ENCODE results near the gene EPO.
"Not testable (repeated sequence)": the region's sequence is repeated elsewhere in the genome, so short reads cannot be mapped to it uniquely, and the experiment has no call there.

Gene EPO

DNA sequence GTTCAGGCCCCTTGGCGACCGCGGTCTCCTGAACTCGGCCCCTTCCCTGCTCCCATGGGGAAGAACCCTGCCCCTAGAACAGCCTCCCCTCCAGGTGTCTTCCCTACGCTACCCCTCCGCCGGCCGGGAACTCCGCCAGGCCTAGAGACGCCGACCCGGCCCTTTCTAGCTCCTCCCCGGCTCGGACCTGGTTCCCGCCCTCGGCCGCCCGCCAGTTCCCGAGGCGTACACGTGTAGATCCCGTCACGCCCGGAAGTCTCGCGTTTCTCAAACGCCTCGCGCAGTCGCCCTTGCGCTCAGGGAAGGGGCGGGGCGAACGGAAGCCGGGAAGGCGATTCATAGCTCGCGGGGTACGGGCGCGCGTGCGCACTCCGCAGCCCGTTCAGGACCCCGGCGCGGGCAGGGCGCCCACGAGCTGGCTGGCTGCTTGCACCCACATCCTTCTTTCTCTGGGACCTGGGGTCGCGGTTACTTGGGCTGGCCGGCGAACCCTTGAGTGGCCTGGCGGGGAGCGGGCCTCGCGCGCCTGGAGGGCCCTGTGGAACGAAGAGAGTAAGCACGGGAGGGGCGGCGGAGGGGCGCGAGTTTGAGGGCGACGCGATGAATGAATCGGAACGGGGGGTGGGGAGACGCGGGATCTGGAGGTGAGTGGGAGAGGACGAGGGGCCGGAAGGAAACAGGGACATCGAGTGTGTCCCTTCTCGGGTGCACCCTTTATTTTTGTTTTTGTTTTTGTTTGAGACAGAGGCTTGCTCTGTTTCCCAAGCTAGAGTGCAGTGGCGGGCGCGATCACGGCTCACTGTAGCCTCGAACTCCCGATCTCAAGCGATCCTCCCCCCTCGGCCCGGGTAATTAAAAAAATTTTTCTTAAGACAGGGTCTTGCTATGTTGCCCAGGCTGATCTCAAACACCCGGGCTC lies 14.3 kb upstream of the EPO start, which contains the start of gene POP7:
Gene POP7 (plus strand): TSS at position 369 of the 919 bp plus-strand sequence. CDS start 710 bp downstream, outside the sequence.
- DNase-seq = peak; percentile 89

- DNase-seq = no peak
Observed at GRCh38 chr7:100706672-100707311, 13.5 kb upstream of the EPO start.

DNA sequence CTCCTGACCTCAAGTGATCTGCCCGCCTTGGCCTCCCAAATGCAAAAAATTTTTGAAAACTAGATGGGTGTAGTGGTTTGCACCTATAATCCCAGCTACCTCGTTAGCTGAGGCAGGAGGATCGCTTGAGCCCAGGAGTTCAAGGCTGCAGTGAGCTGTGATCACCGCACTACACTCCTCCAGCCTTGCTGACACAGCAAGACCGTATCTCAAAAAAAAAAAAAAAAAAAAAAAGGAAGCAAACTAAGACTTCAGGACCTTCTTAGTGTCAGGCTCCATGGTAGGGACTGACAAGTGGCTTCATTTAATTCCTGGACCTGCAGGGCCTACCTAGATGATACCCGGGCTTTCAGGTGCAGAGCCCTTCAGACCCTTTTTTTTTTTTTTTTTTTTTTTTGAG lies 11.9 kb upstream of the EPO start:
- DNase-seq = no peak

GRCh38 chr7:100710452-100710851 lies 9.8 kb upstream of the EPO start:
- DNase-seq = no peak

DNA sequence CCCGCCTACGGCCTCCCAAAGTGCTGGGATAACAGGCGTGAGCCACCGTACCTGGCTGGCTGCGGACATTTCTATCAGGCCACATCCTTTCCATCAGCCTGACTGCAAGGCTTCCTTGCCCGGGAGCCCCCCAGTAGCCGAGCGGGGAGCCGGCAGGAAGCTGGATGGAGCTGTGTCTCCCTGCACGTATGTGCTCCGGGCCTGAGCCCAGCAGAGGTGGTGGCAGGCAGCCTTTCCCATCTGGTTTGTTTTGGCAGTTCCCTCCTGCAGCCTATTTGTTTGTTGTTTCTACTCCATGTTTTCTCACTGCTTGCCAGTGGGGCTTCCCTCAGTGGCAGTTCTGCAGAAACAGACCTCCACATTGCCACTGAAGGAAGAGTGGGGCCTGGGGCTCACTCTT lies 8.9 kb upstream of the EPO start:
- no peak for DNase-seq

- DNase-seq = no peak
Observed at GRCh38 chr7:100714725-100715124, 5.5 kb upstream of the EPO start.

DNA sequence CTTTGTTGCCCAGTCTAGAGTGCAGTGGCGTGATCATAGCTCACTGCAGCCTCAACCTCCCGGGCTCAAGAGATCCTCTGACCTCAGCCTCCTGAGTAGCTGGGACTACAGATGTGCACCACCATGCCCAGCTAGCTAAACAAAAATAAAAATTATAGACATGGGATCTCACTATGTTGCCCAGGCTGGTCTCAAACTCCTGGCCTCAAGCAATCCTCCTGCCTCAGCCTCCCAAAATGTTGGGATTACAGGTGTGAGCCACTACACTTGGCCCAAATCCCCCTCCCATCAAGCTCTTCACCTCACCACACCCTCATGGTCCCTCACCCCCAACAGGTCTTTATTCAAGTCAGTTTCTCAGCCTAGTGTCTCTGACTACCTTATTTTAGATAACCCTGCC lies 3.2 kb upstream of the EPO start:
- not testable (repeated sequence) for DNase-seq

- DNase-seq = no peak
Observed at GRCh38 chr7:100719523-100720278, 567 bp upstream of the EPO start.

- DNase-seq = no peak
Observed at GRCh38 chr7:100720671-100721504, 620 bp downstream of the EPO start.

DNA sequence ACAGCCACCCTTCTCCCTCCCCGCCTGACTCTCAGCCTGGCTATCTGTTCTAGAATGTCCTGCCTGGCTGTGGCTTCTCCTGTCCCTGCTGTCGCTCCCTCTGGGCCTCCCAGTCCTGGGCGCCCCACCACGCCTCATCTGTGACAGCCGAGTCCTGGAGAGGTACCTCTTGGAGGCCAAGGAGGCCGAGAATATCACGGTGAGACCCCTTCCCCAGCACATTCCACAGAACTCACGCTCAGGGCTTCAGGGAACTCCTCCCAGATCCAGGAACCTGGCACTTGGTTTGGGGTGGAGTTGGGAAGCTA lies 1.2 kb downstream of the EPO start:
- DNase-seq = no peak

- no peak for DNase-seq
Observed at GRCh38 chr7:100722480-100723212, 2.4 kb downstream of the EPO start.

DNA sequence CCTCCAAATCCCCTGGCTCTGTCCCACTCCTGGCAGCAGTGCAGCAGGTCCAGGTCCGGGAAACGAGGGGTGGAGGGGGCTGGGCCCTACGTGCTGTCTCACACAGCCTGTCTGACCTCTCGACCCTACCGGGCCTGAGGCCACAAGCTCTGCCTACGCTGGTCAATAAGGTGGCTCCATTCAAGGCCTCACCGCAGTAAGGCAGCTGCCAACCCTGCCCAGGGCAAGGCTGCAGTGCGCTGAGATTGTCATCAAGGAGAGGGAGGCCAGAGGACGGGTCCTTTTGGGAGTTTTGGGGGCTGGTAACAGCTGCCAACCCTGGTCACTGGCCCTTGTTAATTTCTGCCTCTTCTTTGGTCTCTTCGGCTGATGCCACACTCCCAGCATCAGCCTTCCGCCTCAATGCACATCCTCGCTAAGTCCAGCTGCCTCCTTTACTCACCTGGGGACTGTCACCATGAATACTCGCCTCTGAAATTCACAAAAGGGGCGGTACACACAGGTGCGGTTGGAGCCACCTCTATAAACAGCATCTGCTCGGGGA lies 3.5 kb downstream of the EPO start:
- no peak for DNase-seq

DNA sequence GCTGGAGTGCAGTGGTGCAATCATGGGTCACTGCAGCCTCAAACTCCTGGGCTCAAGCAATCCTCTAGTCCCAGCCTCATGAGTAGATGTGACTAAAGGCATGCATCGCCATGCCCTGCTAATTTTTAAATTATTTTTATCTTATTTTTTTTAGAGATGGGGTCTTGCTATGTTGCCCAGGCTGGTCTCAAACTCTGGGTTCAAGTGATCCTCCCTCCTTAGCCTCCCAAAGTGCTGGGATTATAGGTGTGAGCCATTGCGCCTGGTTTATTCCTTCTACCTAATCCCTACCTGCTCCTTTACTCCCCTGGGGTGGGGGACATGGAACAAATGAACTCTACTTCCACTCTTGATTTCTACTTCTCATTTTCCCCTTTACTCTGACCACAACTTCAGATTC lies 4.1 kb downstream of the EPO start:
- not testable (repeated sequence) for DNase-seq

GRCh38 chr7:100726996-100727761 lies 6.9 kb downstream of the EPO start:
- no peak for DNase-seq

- DNase-seq = no peak
Observed at GRCh38 chr7:100728196-100728595, 7.9 kb downstream of the EPO start.

DNA sequence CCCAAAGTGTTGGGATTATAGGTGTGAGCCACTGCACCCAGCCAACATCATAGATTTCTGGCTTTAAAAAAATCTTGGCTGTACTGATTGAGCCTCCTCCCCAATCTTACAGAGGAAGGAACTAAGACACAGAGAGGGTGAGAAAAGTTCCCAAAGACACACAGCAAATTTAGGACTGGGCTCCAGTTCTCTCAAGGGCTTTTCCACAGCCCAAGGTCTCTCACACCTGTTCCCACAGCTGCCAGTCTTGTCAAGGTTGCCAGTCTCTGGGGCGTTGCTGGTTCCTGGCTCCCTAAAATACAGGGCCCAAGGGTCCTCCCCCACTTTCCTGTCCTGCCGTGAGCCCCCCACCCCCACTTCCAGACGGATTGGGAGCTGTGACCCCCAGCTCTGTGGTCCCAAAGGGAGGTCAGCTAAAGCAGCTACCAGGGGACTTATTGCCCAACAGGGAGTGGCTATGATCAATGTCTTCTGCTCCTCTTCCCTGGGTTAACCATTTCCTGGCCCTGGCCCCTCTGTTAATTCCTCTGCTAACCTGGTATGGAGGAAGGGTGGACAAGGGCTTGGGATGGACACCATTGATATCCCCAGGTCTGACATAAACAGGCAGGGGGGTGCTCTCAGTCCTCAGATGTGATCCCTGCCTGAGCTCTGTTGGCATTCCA lies 10.0 kb downstream of the EPO start:
- no peak for DNase-seq

GRCh38 chr7:100731937-100732636 lies 11.8 kb downstream of the EPO start:
- no peak for DNase-seq

GRCh38 chr7:100735730-100736129 lies 15.5 kb downstream of the EPO start:
- DNase-seq = no peak

GRCh38 chr7:100736671-100737070 lies 16.4 kb downstream of the EPO start:
- DNase-seq = no peak

DNA sequence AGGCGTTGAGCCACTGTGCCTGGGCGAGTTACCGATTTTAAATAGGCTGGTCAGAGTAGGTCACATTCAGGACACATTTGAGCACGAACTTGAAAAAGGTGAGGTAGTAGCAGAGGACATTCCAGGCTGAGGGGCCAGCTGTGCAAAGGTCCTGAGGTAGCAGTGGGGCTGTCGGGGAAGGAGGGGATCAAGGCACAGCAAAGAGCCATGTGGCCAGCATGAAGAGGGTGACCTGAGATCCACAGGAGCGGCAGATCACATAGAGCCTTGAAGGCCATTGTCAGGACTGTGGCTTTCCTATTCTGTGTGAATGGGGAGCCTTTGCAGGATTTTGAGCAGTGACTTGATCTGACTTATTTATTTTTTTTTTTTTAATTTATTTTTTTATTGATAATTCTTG lies 19.7 kb downstream of the EPO start:
- DNase-seq = no peak
